HG02642 (cell line): ENCODE measurements around the gene TMEM203.

Source experiments
- ATAC-seq: cut with Tn5 transposase; IDR thresholded peaks from one replicate; pipeline ENCODE4 v1.9.1; 2021; ENCODE audit warnings: mild to moderate bottlenecking; ENCODE audit not compliant: unreplicated experiment, poor library complexity

The TMEM203 gene

GRCh38 chr9:137157618-137158415 is 47.6 kb downstream of the TMEM203 start:
- ATAC-seq = no peak

- peak; percentile 40 for ATAC-seq
Measured at GRCh38 chr9:137156567-137157375, 48.7 kb downstream of the TMEM203 start.
